Measurements from ENCODE around the gene AGBL1.

DNA sequence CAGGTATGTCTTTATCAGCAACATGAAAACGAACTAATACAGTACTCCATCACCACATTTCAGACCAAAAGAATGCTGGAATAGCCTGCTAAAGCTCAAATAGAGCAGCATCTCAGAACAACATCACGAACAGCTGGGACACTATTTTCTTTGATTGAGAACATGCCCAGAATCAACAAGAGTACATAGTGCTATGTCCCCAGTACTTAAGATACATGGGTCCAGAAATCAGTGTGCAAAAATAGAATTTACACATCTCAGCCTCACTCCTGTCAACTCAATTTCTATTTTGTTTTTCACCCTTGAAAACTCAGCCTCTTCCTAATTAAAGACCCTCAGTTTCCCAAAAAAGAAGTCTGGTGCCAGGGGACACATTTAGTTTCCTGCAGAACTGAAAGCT, 753.9 kb downstream of the AGBL1 start:
- TF ChIP-seq, protein P1, sequence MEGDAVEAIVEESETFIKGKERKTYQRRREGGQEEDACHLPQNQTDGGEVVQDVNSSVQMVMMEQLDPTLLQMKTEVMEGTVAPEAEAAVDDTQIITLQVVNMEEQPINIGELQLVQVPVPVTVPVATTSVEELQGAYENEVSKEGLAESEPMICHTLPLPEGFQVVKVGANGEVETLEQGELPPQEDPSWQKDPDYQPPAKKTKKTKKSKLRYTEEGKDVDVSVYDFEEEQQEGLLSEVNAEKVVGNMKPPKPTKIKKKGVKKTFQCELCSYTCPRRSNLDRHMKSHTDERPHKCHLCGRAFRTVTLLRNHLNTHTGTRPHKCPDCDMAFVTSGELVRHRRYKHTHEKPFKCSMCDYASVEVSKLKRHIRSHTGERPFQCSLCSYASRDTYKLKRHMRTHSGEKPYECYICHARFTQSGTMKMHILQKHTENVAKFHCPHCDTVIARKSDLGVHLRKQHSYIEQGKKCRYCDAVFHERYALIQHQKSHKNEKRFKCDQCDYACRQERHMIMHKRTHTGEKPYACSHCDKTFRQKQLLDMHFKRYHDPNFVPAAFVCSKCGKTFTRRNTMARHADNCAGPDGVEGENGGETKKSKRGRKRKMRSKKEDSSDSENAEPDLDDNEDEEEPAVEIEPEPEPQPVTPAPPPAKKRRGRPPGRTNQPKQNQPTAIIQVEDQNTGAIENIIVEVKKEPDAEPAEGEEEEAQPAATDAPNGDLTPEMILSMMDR (optimal IDR thresholded peaks at IDR 0.05 in 1 of 3, IDR thresholded peaks at IDR 0.05 in 1 of 3, conservative IDR thresholded peaks at IDR 0.05 in 1 of 3; ENCODE audit: extremely low read depth in 1 of 3, insufficient read depth in 2 of 3, low read length in 3 of 3): no peak
- TF ChIP-seq EZH2 (IDR thresholded peaks at IDR 0.05; ENCODE audit: low read length): no peak
